Measurements from ENCODE around the gene UTP11. TPM values are rescaled to one million over a fixed set of nuclear protein-coding genes. Genes with fewer than 3 reads are reported as not detected.

UTP11 gene
- total RNA-seq, 1 experiment from 2014 or later, result 48.1 TPM

DNA sequence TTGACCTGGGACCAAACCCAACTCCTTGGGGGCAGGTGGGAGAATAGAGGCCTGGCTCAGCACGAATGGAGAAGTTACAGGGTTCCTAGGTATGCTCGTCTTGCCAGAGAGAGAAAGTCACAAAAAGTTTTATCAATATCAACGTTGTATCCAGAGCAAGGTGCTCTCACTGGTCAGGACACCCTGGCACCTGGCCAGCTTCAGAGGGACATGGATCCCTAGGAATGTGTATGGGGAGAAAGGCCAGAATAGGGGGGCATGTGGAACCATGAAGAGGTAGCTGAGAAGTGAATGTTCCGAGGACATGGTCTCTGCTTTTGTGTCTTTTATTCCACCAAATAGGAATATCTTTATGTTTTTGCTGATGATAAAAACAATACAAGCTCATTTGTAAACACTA is 43.4 kb downstream of the UTP11 start:
- Histone ChIP-seq H3K4me3 (ENCODE audit: low read length) (no peak overlapping the region), H3K4me1 (ENCODE audit: insufficient read depth, low read length) (no peaks in the 10 kb centered on the region), H4K20me1 (ENCODE audit: low read length) (no peaks in the 10 kb centered on the region), H3K79me2 (ENCODE audit: low read length) (no peaks in the 10 kb centered on the region), H3F3A (ENCODE audit: low read length, unreplicated experiment) (no peaks in the 10 kb centered on the region), H3K36me3 (ENCODE audit: low read depth, low read length) (no peaks in the 10 kb centered on the region), H3K4me2 (ENCODE audit: low read length) (no peak overlapping the region), H3K9me3 (ENCODE audit: low read length) (no peaks in the 10 kb centered on the region), H2AFZ (ENCODE audit: low read length) (no peak overlapping the region), H3K27ac (ENCODE audit: low read length) (no peak overlapping the region), H3K27me3 (ENCODE audit: low read length) (peaks cover 25% of the 10 kb centered on the region), H3K9me2 (replicated peaks; ENCODE audit: low read length) (no peaks in the 10 kb centered on the region), H3K9ac (ENCODE audit: low read length) (no peak overlapping the region)
- POLR2A ChIA-PET (ENCODE audit: unreplicated experiment), result no interaction called here
- intact Hi-C loops (cut with micrococcal nuclease), result no loop called here
- no TSS peak for BruUV-seq (replicated peaks)
- CTCF ChIA-PET, result no interaction called here
- ATAC-seq, result no peak
- DNase-seq, result no peak
- TF ChIP-seq, protein P1, sequence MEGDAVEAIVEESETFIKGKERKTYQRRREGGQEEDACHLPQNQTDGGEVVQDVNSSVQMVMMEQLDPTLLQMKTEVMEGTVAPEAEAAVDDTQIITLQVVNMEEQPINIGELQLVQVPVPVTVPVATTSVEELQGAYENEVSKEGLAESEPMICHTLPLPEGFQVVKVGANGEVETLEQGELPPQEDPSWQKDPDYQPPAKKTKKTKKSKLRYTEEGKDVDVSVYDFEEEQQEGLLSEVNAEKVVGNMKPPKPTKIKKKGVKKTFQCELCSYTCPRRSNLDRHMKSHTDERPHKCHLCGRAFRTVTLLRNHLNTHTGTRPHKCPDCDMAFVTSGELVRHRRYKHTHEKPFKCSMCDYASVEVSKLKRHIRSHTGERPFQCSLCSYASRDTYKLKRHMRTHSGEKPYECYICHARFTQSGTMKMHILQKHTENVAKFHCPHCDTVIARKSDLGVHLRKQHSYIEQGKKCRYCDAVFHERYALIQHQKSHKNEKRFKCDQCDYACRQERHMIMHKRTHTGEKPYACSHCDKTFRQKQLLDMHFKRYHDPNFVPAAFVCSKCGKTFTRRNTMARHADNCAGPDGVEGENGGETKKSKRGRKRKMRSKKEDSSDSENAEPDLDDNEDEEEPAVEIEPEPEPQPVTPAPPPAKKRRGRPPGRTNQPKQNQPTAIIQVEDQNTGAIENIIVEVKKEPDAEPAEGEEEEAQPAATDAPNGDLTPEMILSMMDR (conservative IDR thresholded peaks at IDR 0.05; ENCODE audit: low read depth, low read length), result no peak
- TF ChIP-seq EZH2 (IDR thresholded peaks at IDR 0.05; ENCODE audit: low read length, unreplicated experiment) (no peak), EZH2phosphoT487 (IDR thresholded peaks at IDR 0.05; ENCODE audit: borderline replicate concordance, low read length) (no peak)

DNA sequence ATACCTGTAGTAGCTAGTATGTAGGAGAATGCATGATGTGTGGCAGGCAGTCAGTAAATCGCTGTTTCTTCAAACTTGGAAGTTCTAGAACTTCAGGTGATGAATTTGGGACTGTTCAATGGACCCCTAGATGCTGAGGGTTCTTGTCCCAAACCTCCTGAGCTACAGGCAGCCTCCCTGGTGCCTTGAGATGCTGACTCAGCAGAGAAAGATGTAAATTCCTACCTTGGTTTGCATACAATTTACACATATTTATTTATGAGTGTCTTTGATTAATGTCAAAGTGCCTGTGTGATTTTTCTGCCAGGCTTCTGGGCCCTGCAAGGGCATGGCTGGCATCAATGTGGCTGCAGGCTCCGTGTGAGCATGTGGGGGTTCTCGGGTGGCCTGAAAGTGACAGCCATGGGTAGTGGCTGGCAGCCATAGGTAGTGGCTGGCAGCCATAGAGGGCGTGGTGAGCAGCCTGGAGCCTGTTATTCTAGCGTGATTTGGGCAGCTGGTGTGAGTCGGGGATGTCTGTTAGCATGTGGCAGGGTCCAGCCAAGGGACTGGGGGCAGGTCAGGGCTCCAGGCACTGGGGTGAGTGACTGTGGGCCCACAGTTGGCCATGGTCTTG is 47.2 kb downstream of the UTP11 start:
- Histone ChIP-seq H3K4me3 (ENCODE audit: low read length) (no peak overlapping the region), H4K20me1 (ENCODE audit: low read length) (no peaks in the 10 kb centered on the region), H3K27ac (ENCODE audit: low read length) (no peak overlapping the region), H2AFZ (ENCODE audit: low read length) (no peak overlapping the region), H3K27me3 (ENCODE audit: low read length) (peaks cover 25% of the 10 kb centered on the region), H3K4me1 (ENCODE audit: insufficient read depth, low read length) (peaks cover 5% of the 10 kb centered on the region; the same call in 1 of the 2 replicates), H3K79me2 (ENCODE audit: low read length) (no peaks in the 10 kb centered on the region), H3K36me3 (ENCODE audit: low read depth, low read length) (no peaks in the 10 kb centered on the region), H3F3A (ENCODE audit: low read length, unreplicated experiment) (no peaks in the 10 kb centered on the region), H3K9me3 (ENCODE audit: low read length) (no peaks in the 10 kb centered on the region), H3K9ac (ENCODE audit: low read length) (no peak overlapping the region), H3K9me2 (replicated peaks; ENCODE audit: low read length) (no peaks in the 10 kb centered on the region), H3K4me2 (ENCODE audit: low read length) (no peak overlapping the region)
- TF ChIP-seq, protein P1 (conservative IDR thresholded peaks at IDR 0.05; ENCODE audit: low read depth, low read length), result no peak
- no peak for TF ChIP-seq EZH2phosphoT487 (IDR thresholded peaks at IDR 0.05; ENCODE audit: borderline replicate concordance, low read length)
- TF ChIP-seq EZH2 (IDR thresholded peaks at IDR 0.05; ENCODE audit: low read length, unreplicated experiment), result no peak
- DNase-seq (no peak), ATAC-seq (no peak)
- POLR2A ChIA-PET (ENCODE audit: unreplicated experiment), result no interaction called here
- CTCF ChIA-PET, result no interaction called here
- BruUV-seq (replicated peaks), result no TSS peak
- intact Hi-C loops (cut with micrococcal nuclease), result no loop called here

DNA sequence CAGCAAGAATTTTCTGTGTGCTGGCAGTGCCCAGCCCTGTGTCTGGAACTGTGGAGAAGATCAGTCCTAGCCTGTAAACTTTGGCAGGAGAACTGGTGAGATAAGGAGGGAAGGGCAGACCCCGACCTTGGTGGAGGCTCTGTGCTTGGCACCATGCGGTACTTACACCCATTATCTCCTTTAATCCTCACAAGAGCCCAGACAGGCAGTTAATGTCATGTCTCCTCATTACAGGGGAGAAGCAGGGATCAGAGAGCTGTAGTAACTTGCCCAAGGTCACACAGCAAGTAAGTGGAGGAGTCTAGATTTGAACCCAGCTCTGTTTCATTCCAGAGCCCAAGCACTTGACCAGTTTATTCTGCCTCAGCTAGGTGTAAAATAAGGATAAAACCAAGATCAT is 48.0 kb downstream of the UTP11 start:
- no peaks in the 10 kb centered on the region for H3K79me2 ChIP-seq (ENCODE audit: low read length)
- H2AFZ ChIP-seq (ENCODE audit: low read length), result no peak overlapping the region
- no peaks in the 10 kb centered on the region for H3F3A ChIP-seq (ENCODE audit: low read length, unreplicated experiment)
- no peak overlapping the region for H3K4me3 ChIP-seq (ENCODE audit: low read length)
- DNase-seq (no peak), ATAC-seq (no peak)
- H3K9ac ChIP-seq (ENCODE audit: low read length), result no peak overlapping the region
- no peak overlapping the region for H3K27ac ChIP-seq (ENCODE audit: low read length)
- TF ChIP-seq, protein P1 (conservative IDR thresholded peaks at IDR 0.05; ENCODE audit: low read depth, low read length), result no peak
- TF ChIP-seq EZH2phosphoT487 (IDR thresholded peaks at IDR 0.05; ENCODE audit: borderline replicate concordance, low read length), result no peak
- no peak for TF ChIP-seq EZH2 (IDR thresholded peaks at IDR 0.05; ENCODE audit: low read length, unreplicated experiment)
- peaks cover 25% of the 10 kb centered on the region for H3K27me3 ChIP-seq (ENCODE audit: low read length)
- no peaks in the 10 kb centered on the region for H3K36me3 ChIP-seq (ENCODE audit: low read depth, low read length)
- POLR2A ChIA-PET (ENCODE audit: unreplicated experiment), result no interaction called here
- peaks cover 5% of the 10 kb centered on the region; the same call in 1 of the 2 replicates for H3K4me1 ChIP-seq (ENCODE audit: insufficient read depth, low read length)
- CTCF ChIA-PET, result no interaction called here
- no peaks in the 10 kb centered on the region for H4K20me1 ChIP-seq (ENCODE audit: low read length)
- intact Hi-C loops (cut with micrococcal nuclease), result no loop called here
- H3K4me2 ChIP-seq (ENCODE audit: low read length), result no peak overlapping the region
- H3K9me2 ChIP-seq (replicated peaks; ENCODE audit: low read length), result no peaks in the 10 kb centered on the region
- BruUV-seq (replicated peaks), result no TSS peak
- H3K9me3 ChIP-seq (ENCODE audit: low read length), result no peaks in the 10 kb centered on the region
